Measurements from ENCODE around the gene ARSI.

DNA sequence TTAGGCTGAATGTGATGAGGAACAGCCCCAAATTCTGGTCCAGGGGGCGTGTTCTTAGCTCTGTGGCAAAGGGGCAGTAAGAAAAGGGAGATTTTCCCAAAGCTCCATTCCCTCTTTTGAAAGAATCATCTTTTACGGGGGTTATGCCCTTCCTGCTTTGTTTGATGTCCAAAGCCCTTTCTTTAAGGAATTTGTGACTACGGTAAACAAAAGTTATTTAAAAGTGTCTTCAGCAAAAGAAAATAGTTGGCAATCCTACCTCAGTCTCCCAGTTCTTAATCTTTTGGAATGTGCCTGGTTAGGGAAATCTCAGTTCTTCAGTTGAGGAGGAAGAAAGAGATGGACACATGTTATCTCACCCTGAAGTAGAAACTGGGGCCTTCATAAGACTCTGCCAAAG is 24.4 kb upstream of the ARSI start:
- TF ChIP-seq, protein P1, sequence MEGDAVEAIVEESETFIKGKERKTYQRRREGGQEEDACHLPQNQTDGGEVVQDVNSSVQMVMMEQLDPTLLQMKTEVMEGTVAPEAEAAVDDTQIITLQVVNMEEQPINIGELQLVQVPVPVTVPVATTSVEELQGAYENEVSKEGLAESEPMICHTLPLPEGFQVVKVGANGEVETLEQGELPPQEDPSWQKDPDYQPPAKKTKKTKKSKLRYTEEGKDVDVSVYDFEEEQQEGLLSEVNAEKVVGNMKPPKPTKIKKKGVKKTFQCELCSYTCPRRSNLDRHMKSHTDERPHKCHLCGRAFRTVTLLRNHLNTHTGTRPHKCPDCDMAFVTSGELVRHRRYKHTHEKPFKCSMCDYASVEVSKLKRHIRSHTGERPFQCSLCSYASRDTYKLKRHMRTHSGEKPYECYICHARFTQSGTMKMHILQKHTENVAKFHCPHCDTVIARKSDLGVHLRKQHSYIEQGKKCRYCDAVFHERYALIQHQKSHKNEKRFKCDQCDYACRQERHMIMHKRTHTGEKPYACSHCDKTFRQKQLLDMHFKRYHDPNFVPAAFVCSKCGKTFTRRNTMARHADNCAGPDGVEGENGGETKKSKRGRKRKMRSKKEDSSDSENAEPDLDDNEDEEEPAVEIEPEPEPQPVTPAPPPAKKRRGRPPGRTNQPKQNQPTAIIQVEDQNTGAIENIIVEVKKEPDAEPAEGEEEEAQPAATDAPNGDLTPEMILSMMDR (conservative IDR thresholded peaks at IDR 0.05 in 1 of 2, IDR thresholded peaks at IDR 0.05 in 1 of 2; ENCODE audit: extremely low read depth in 1 of 2, insufficient read depth in 1 of 2, low read depth in 1 of 2, low read length in 2 of 2) = no peak
- TF ChIP-seq EZH2 (IDR thresholded peaks at IDR 0.05; ENCODE audit: borderline replicate concordance, low read length) = no peak

Data from mammary epithelial cell (primary cell).